ENCODE data around the gene CAPZA3.

DNA sequence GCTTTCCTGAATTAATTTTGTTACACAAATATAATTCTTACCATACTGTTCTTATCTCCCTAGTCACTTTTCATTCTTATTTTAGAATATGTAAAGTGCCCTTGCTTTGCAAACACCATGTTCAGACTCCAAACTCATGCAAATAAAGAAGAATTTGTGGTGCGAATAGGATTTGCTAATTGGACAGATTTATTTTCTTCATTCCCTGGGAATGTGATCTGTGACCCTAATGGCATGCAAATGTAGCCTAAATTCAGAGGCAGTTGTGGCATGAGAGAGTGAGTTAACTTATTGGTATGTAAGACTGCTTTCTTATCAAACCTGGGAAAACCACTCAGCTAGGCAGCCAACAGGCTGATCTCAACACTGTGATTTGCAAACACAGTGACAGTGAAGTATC, 10.0 kb downstream of the CAPZA3 start:
- TF ChIP-seq CTCF (IDR thresholded peaks at IDR 0.05) (no peak), EZH2phosphoT487 (IDR thresholded peaks at IDR 0.05) (no peak)
